HG03025 (cell line): ENCODE data around the gene ATXN7L3.
"Not testable (repeated sequence)": the region's sequence is repeated elsewhere in the genome, so short reads cannot be mapped to it uniquely, and the experiment has no call there.

Experiments used
- ATAC-seq: cut with Tn5 transposase; IDR thresholded peaks from one replicate; pipeline ENCODE4 v1.9.1; 2021; ENCODE audit warnings: mild to moderate bottlenecking, moderate library complexity; ENCODE audit not compliant: unreplicated experiment, low FRiP score

The ATXN7L3 gene

DNA sequence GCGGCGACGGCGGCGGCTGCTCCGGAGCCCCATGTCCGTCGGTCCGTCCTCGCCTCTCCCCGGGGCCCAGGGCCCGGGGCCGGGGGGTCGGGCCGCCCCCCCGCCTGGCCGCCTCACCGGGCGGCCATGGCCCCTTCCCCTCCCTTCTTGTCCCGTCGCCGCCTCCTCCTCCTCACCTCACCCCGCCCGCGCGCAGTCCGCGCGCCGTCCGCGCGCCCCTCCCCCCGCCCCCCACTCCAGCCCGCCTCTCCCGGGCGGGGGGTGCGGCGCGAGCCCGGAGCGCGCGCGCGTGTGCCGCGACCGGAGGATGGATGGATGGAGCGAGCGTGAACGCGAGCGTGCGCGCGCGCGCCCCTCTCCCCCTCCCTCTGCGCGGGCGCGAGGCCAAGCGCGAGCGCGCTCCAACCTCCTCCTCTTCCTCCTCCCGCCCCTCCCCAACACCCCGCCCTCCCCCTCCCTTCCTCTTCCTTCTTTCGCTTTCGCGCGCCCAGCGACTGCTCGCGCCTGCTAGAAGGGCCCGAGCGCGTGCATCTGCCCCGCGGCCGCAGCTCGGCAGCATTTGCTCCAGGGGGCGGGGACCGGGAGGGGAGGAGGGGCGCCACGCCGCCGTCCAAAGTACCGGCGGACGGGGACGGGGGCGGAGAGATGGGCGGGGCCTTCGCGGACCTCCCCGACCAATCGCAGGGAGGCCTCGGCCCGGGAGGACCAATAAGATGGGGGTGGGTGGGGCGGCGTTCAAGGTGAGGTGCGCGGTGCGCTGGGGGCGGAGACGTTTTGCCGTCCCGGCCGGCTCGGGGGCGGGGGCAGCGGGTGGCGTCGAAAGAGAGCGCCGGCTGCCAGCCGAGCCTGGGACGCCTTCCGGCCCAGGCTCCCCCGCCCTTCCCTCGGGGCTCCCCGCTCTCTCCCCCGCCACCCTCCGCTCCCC lies at the start of gene ATXN7L3:
TSS of gene ATXN7L3 (minus strand) at position 332 of the 925 bp plus-strand sequence. CDS start 1,814 bp downstream, outside the sequence.
- ATAC-seq = peak; percentile 50

DNA sequence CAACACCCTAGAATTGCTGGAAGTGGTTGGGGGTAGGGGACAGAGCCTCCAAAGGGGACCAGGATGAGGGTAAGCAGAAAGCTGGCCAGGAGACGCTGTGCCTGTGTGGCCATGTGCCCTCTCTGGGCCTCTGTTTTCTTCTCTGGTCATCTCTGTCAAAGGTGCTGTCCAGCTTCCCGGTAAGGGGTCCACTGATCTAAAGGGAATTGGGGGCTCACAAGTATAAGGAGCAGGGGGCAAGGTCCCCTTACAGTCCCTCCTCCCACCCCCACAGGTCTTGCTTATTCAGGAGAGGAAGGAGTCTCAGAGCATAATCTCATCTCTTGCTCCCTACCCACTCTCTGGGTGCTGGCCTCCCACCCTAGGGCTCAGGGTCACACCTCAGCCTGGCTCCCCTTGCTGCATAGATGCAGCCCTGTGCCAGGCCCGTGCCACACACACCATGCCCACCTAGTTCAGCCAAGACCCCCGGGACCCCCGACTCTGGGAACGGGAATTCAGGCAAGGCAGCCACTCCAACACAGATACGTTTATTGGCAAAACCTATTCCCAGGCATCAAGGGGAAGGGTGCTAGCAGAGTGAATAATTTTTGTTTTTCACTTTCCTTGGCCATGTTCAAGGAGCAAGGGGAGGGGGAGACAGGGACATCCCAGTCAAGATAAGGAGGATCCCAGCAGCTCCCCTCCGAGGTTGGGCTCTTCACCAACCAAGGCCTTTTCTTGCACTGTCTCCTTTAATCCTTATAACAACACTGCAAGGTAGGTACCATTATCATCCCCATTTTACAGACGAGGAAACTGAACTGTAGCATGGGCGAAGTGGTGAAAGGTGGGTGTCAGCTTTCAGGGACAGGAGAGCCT lies 48.4 kb upstream of the ATXN7L3 start:
- no peak for ATAC-seq

- ATAC-seq = no peak
These were observed 47.8 kb upstream of the ATXN7L3 start for GRCh38 chr17:44247440-44247841.

DNA sequence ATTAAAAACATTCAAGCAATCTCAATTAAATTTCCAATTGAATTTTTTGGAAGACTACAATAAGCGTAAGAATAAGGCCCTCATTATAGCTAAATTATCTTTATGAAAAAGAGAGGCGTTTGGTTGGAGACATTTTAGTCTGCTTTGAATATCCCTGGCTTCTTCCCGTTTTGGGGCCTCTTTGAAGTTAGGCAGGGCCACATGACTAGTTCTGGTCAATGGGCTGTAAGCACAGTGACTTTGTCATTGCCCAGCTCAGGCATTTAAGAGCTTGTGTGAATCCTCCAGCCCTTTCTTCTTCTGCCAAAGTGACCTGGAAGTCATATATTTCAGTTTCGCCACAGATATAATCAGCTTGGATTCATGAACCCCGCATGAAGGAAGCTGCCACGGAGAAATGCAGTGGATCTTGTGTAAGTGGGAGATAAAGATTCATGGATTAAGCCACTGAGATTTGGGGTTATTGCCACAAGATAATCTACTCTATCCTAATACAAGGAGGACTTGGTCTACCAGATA lies 41.5 kb upstream of the ATXN7L3 start:
- ATAC-seq = no peak

GRCh38 chr17:44237886-44238285 lies 38.2 kb upstream of the ATXN7L3 start:
- not testable (repeated sequence) for ATAC-seq

DNA sequence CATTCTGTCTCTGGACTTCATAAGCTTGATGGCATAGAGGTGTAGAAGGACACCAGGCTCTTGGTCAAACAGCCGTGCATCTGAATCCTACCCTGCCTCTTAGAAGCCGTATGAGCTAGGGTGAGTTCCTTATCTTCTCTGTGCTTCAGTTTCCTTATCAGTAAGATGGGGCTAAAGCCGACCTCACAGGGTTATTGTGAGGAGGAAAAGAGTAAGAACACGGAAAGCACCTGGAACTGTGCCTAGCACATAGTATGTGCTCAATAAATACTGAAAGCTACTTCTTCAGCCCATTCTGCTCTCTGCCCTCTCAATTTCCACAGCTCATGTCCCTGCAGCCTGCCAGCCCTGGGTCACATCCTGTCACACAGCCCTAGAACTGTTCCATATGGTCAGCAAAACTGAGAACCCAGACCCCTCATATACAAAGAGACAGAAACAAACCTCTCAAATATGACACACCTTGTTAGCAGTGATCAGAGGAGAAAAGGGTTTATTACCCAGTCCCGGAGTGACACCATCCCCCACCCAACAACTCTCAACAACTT lies 36.8 kb upstream of the ATXN7L3 start:
- ATAC-seq = no peak

DNA sequence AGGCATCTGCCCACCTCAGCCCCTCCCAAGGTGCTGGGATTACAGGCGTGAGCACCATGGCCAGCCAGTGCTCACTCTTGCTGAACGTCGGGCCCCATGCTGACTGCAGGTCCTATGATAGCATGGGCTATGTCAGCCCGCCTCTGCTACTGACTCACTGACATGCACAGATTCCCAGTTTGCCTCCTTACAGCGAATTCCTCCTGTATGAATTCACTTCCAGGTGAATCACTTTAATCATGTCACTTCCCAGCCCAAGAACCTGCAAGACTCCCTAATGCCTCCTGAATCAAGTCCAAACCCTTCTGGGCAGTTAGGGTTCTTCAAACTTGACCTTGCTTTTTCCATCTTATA lies 35.9 kb upstream of the ATXN7L3 start:
- ATAC-seq = no peak

DNA sequence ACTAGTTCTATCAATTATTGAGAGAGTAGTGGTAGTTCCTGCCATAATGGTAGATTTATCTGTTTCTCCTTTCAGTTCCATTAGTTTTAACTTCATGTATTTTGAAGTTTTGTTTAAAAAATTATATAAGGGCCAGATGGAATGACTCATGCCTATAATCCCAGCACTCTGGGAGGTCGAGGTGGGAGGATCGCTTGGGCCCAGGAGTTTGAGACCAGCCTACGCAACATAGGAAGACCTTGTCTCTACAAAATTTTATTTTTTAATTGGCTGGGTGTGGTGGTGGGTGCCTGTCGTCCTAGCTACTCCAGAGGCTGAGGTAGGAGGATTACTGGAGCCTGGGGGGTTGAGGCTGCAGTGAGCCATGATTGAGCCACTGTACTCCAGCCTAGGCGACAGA lies 33.9 kb upstream of the ATXN7L3 start:
- no peak for ATAC-seq

GRCh38 chr17:44232061-44232460 lies 32.4 kb upstream of the ATXN7L3 start:
- ATAC-seq = no peak

DNA sequence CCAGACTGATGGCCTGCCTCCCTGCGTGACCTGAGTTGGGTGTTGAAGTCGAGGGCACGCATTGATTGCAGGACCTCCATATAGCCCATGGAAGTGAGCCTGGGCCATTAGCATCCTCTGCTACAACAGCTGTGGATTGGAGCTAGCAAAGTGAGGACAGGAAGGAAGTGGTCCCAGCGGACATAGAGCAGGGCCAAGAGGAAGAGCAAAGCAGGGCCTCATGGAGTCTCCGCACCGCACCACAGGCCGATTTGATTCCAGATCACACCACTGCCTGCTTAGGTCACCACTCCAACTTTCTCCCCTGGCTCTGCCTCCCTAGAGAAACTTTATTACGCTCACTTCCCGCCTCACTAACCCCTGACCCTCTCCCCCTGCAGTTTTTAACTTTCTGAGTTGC lies 30.5 kb upstream of the ATXN7L3 start:
- ATAC-seq = no peak

- no peak for ATAC-seq
These were observed 29.4 kb upstream of the ATXN7L3 start for GRCh38 chr17:44229090-44229489.

GRCh38 chr17:44223541-44224071 lies 23.9 kb upstream of the ATXN7L3 start:
- ATAC-seq = no peak

GRCh38 chr17:44222112-44222869 lies 22.6 kb upstream of the ATXN7L3 start:
- no peak for ATAC-seq

DNA sequence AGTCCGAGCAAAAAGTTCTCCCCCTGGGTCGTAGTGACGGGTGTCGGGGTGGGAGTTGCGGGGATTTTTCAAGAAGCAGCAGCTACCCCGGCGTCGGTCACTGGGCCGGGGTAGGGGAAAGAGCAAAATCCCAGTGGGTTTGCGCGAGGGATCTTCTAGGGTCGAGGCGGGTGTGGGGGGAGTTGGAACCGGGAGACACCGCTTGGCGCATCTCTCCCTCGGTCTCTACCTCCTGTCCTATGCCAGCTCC lies 22.1 kb upstream of the ATXN7L3 start:
- ATAC-seq = no peak

- no peak for ATAC-seq
These were observed 21.6 kb upstream of the ATXN7L3 start for GRCh38 chr17:44221084-44221861.

- ATAC-seq = peak; percentile 6
These were observed 20.8 kb upstream of the ATXN7L3 start for GRCh38 chr17:44220213-44221083.

GRCh38 chr17:44219616-44220212 lies 20.0 kb upstream of the ATXN7L3 start, which contains the start of gene UBTF:
Gene UBTF (minus strand): TSS chr17:44219675. CDS start chr17:44218229, 1,446 bp downstream.
- ATAC-seq = peak; percentile 7

DNA sequence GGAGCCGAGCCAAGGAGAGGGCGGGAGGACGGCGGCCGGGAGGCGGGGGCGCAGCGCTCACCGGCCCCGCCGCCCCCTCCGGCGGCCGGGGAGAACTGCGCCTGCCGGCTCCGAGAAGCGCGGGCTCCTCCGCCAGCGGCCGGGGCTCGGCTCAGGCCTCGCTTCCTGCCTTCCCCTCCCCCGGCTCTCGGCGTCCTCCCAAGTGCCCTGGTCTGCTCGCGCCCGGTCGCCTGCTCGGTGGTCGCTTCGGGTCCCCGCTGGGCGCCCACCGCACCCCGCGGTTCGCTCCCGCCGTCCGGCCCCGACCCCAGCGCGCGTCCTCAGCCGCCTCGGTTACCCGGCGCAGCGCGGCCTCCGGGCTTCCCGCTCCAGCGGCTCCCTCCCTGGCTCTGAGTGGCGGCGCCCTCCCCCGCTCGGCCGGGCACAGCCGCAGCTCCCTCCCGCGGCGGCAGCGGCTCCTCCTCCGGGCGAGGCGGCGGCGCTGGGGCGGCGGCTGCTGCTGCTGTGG lies 19.5 kb upstream of the ATXN7L3 start:
- peak; percentile 22 for ATAC-seq
